Activated naive CD8-positive, alpha-beta T cell treated with anti-CD3 and anti-CD28 coated beads for 36 hours (primary cell): ENCODE results near the gene FGFRL1. TPM values are rescaled to one million over a fixed set of nuclear protein-coding genes. Genes with fewer than 3 reads are reported as not detected.
"Not testable (repeated sequence)": the region's sequence is repeated elsewhere in the genome, so short reads cannot be mapped to it uniquely, and the experiment has no call there.

Experiments
- DNase-seq: peaks from one replicate; pipeline ENCODE4 v3.0.0; 2021
- H3K27ac Mint-ChIP-seq: one replicate; pipeline ENCODE4 v1.8.0; 2022; ENCODE audit warnings: mild to moderate bottlenecking, moderate library complexity, mixed read lengths
- H3K27me3 Mint-ChIP-seq: one replicate; pipeline ENCODE4 v1.8.0; 2022; ENCODE audit warnings: mild to moderate bottlenecking, mixed read lengths
- H3K36me3 Mint-ChIP-seq: one replicate; pipeline ENCODE4 v1.8.0; 2021; ENCODE audit warnings: mild to moderate bottlenecking, mixed read lengths
- H3K4me1 Mint-ChIP-seq: one replicate; pipeline ENCODE4 v1.8.0; 2021; ENCODE audit warnings: mixed read lengths
- H3K4me3 Mint-ChIP-seq: one replicate; pipeline ENCODE4 v1.8.0; 2022; ENCODE audit warnings: mild to moderate bottlenecking, moderate library complexity, mixed read lengths
- H3K9me3 Mint-ChIP-seq: one replicate; pipeline ENCODE4 v1.8.0; 2022; ENCODE audit warnings: mixed read lengths
- total RNA-seq, 2 experiments: library from RNA; stranded (reverse); gene quantifications; one replicate each; pipeline ENCODE4 v1.2.3, GENCODE V29; 2021

FGFRL1 gene
- total RNA-seq, 2 experiments from 2014 or later, result 17.0 to 17.2 TPM

GRCh38 chr4:996997-997374 is 14.4 kb upstream of the FGFRL1 start:
- Mint-ChIP-seq H3K27me3 (peaks cover 34% of the 10 kb centered on the region), H3K36me3 (no peaks in the 10 kb centered on the region), H3K4me1 (peaks cover 2% of the 10 kb centered on the region), H3K4me3 (no peak overlapping the region), H3K9me3 (no peaks in the 10 kb centered on the region), H3K27ac (no peak overlapping the region)
- no peak for DNase-seq

- Mint-ChIP-seq H3K27ac (no peak overlapping the region), H3K4me3 (no peak overlapping the region), H3K36me3 (no peaks in the 10 kb centered on the region), H3K27me3 (peaks cover 37% of the 10 kb centered on the region), H3K9me3 (no peaks in the 10 kb centered on the region), H3K4me1 (peaks cover 2% of the 10 kb centered on the region)
- DNase-seq, result no peak
These were observed 13.9 kb upstream of the FGFRL1 start for GRCh38 chr4:997375-998071.

- Mint-ChIP-seq H3K4me3 (no peak overlapping the region), H3K27me3 (peaks cover 37% of the 10 kb centered on the region), H3K4me1 (peaks cover 2% of the 10 kb centered on the region), H3K9me3 (no peaks in the 10 kb centered on the region), H3K27ac (no peak overlapping the region), H3K36me3 (no peaks in the 10 kb centered on the region)
- no peak for DNase-seq
These were observed 13.2 kb upstream of the FGFRL1 start for GRCh38 chr4:998096-998691.

- not testable (repeated sequence) for H3K9me3 Mint-ChIP-seq, H3K4me3 Mint-ChIP-seq, H3K4me1 Mint-ChIP-seq, H3K36me3 Mint-ChIP-seq, DNase-seq, H3K27ac Mint-ChIP-seq
- H3K27me3 Mint-ChIP-seq, result peaks cover 43% of the 10 kb centered on the region
These were observed 12.1 kb upstream of the FGFRL1 start for GRCh38 chr4:999240-999863.

GRCh38 chr4:999882-1000425 is 11.5 kb upstream of the FGFRL1 start:
- peaks cover 2% of the 10 kb centered on the region for H3K4me1 Mint-ChIP-seq
- H3K27me3 Mint-ChIP-seq, result peaks cover 43% of the 10 kb centered on the region
- no peak overlapping the region for H3K4me3 Mint-ChIP-seq
- H3K9me3 Mint-ChIP-seq, result no peaks in the 10 kb centered on the region
- no peaks in the 10 kb centered on the region for H3K36me3 Mint-ChIP-seq
- H3K27ac Mint-ChIP-seq, result no peak overlapping the region
- no peak for DNase-seq

- no peaks in the 10 kb centered on the region for H3K36me3 Mint-ChIP-seq
- H3K9me3 Mint-ChIP-seq, result no peaks in the 10 kb centered on the region
These were observed 10.7 kb upstream of the FGFRL1 start for GRCh38 chr4:1000686-1001260.

GRCh38 chr4:1001561-1002130 is 9.8 kb upstream of the FGFRL1 start:
- no peaks in the 10 kb centered on the region for H3K9me3 Mint-ChIP-seq
- no peak overlapping the region for H3K27ac Mint-ChIP-seq
- H3K36me3 Mint-ChIP-seq, result no peaks in the 10 kb centered on the region
- H3K4me1 Mint-ChIP-seq, result peaks cover 2% of the 10 kb centered on the region
- H3K4me3 Mint-ChIP-seq, result no peak overlapping the region
- H3K27me3 Mint-ChIP-seq, result peaks cover 54% of the 10 kb centered on the region
- DNase-seq, result no peak

More at GRCh38 chr4:1000686-1001260, 10.7 kb upstream of the FGFRL1 start:
- Mint-ChIP-seq H3K4me3 (no peak overlapping the region), H3K27me3 (peaks cover 48% of the 10 kb centered on the region), H3K4me1 (peaks cover 2% of the 10 kb centered on the region), H3K27ac (no peak overlapping the region)
- no peak for DNase-seq

GRCh38 chr4:1002131-1002630 is 9.2 kb upstream of the FGFRL1 start:
- H3K36me3 Mint-ChIP-seq, result no peaks in the 10 kb centered on the region
- peaks cover 2% of the 10 kb centered on the region for H3K4me1 Mint-ChIP-seq
- H3K27me3 Mint-ChIP-seq, result peaks cover 55% of the 10 kb centered on the region
- H3K9me3 Mint-ChIP-seq, result no peaks in the 10 kb centered on the region
- H3K27ac Mint-ChIP-seq, result no peak overlapping the region
- no peak overlapping the region for H3K4me3 Mint-ChIP-seq
- no peak for DNase-seq

- Mint-ChIP-seq H3K4me3 (no peak overlapping the region), H3K4me1 (peaks cover 2% of the 10 kb centered on the region), H3K27ac (no peak overlapping the region), H3K27me3 (peaks cover 58% of the 10 kb centered on the region), H3K36me3 (no peaks in the 10 kb centered on the region), H3K9me3 (no peaks in the 10 kb centered on the region)
- DNase-seq, result no peak
These were observed 8.7 kb upstream of the FGFRL1 start for GRCh38 chr4:1002631-1003251.

GRCh38 chr4:1003271-1004070 is 8.0 kb upstream of the FGFRL1 start:
- H3K4me3 Mint-ChIP-seq, result no peak overlapping the region
- DNase-seq, result no peak
- H3K4me1 Mint-ChIP-seq, result peaks cover under 1% of the 10 kb centered on the region
- no peaks in the 10 kb centered on the region for H3K36me3 Mint-ChIP-seq
- no peak overlapping the region for H3K27ac Mint-ChIP-seq
- peaks cover 58% of the 10 kb centered on the region for H3K27me3 Mint-ChIP-seq
- H3K9me3 Mint-ChIP-seq, result no peaks in the 10 kb centered on the region

GRCh38 chr4:1004071-1004418 is 7.4 kb upstream of the FGFRL1 start:
- no peak overlapping the region for H3K27ac Mint-ChIP-seq
- no peak for DNase-seq
- no peaks in the 10 kb centered on the region for H3K36me3 Mint-ChIP-seq
- H3K4me3 Mint-ChIP-seq, result no peak overlapping the region
- peaks cover 58% of the 10 kb centered on the region for H3K27me3 Mint-ChIP-seq
- H3K4me1 Mint-ChIP-seq, result peaks cover 3% of the 10 kb centered on the region
- no peaks in the 10 kb centered on the region for H3K9me3 Mint-ChIP-seq

- Mint-ChIP-seq H3K36me3 (no peaks in the 10 kb centered on the region), H3K4me3 (no peak overlapping the region), H3K27me3 (peaks cover 56% of the 10 kb centered on the region), H3K27ac (no peak overlapping the region), H3K9me3 (no peaks in the 10 kb centered on the region), H3K4me1 (peaks cover 3% of the 10 kb centered on the region)
- no peak for DNase-seq
These were observed 6.6 kb upstream of the FGFRL1 start for GRCh38 chr4:1004557-1005485.

- Mint-ChIP-seq H3K27ac (no peak overlapping the region), H3K36me3 (no peaks in the 10 kb centered on the region), H3K4me1 (peaks cover 9% of the 10 kb centered on the region), H3K4me3 (no peak overlapping the region), H3K27me3 (peaks cover 45% of the 10 kb centered on the region), H3K9me3 (no peaks in the 10 kb centered on the region)
- DNase-seq, result no peak
These were observed 4.6 kb upstream of the FGFRL1 start for GRCh38 chr4:1006856-1007255.
